HCT116 (cell line): ENCODE data around the gene GGT5. TPM values are rescaled to one million over a fixed set of nuclear protein-coding genes. Genes with fewer than 3 reads are reported as not detected.

Experiments used
- ATAC-seq: fragments of 200-7000 bp; cut with Tn5 transposase; 2 replicates; pipeline ENCODE4 v1.9.1; 2020; ENCODE audit warnings: mild to moderate bottlenecking, moderate library complexity
- BruUV-seq: library from RNA; stranded (reverse); fragments of 400-500 nt; replicated peaks from 2 replicates; lab custom pipeline; 2021; lab: Mats Ljungman, UMichigan
- CTCF ChIA-PET: fragments of 300-600 bp; sonication (Branson Sonifier 250); formaldehyde crosslinking; loops from one replicate; lab custom pipeline; 2021; ENCODE audit warnings: antibody characterized with exemption; lab: Charles Lee
- POLR2A ChIA-PET: fragments of 300-600, 350-600 bp; sonication (Branson Sonifier 250); formaldehyde crosslinking; loops from one replicate; lab custom pipeline; 2021; ENCODE audit warnings: antibody characterized with exemption; lab: Charles Lee
- RAD21 ChIA-PET, 2 experiments: fragments of 300-600 bp; sonication (Branson Sonifier 250); formaldehyde crosslinking; loops; one replicate each; lab custom pipeline; 2023; ENCODE audit warnings: low total read pairs in 2 of 2; ENCODE audit not compliant: uncharacterized antibody in 2 of 2, unreplicated experiment in 2 of 2, low non-redundant PET in 1 of 2; lab: Charles Lee
- DNase-seq: peaks from one replicate; pipeline ENCODE4 v3.0.0-alpha.2; 2010; ENCODE audit warnings: low read depth, low spot score
- H2AFZ ChIP-seq: fragments of 200-600 bp; shearing (Covaris generic), sonication (generic); 2 replicates; pipeline ENCODE4 v1.6.1; 2017; ENCODE audit warnings: low read depth, mixed run types, mixed read lengths, antibody characterized with exemption, low read length; ENCODE audit not compliant: poor library complexity, severe bottlenecking
- H3K27ac ChIP-seq: 2 replicates; pipeline ENCODE4 v1.5.1; 2012; ENCODE audit warnings: low read depth, low read length
- H3K27me3 ChIP-seq: fragments of 200-600 bp; sonication (generic); 2 replicates; pipeline ENCODE4 v1.6.1; 2016; ENCODE audit warnings: mixed run types, low read length, mixed read lengths; ENCODE audit not compliant: insufficient read depth
- H3K36me3 ChIP-seq, 2 experiments: fragments of 200-500 bp in 1 of 2; fragments of 200-600 bp in 1 of 2; sonication (Bioruptor generic) in 1 of 2; sonication (generic) in 1 of 2; 2 replicates each; pipeline versions ENCODE4 v1.5.1 to v1.6.1; 2014 to 2016; ENCODE audit warnings: low read length in 2 of 2, inconsistent platforms in 1 of 2, mixed read lengths in 1 of 2, mixed run types in 1 of 2; ENCODE audit not compliant: insufficient read depth in 2 of 2, control insufficient read depth in 1 of 2
- H3K4me1 ChIP-seq, 2 experiments: fragments of 200-600 bp in 1 of 2; sonication (generic) in 1 of 2; 2 replicates each; pipeline versions ENCODE4 v1.5.1 to v1.6.1; 2012 to 2017; ENCODE audit warnings: low read length in 2 of 2, inconsistent platforms in 1 of 2, mild to moderate bottlenecking in 1 of 2, mixed read lengths in 1 of 2, mixed run types in 1 of 2, moderate library complexity in 1 of 2; ENCODE audit not compliant: insufficient read depth in 2 of 2, control insufficient read depth in 1 of 2
- H3K4me2 ChIP-seq: fragments of 200-600 bp; sonication (generic); 2 replicates; pipeline ENCODE4 v1.6.1; 2017; ENCODE audit warnings: mixed run types, low read length, mixed read lengths
- H3K4me3 ChIP-seq, 2 experiments: fragments of 200-600 bp in 1 of 2; sonication (generic) in 1 of 2; replicated peaks in 1 of 2; 2 replicates each; pipeline ENCODE4 v1.5.1; 2011 to 2016; ENCODE audit warnings: low read length in 2 of 2, control low read depth in 1 of 2, low read depth in 1 of 2, mild to moderate bottlenecking in 1 of 2, mixed read lengths in 1 of 2, mixed run types in 1 of 2
- H3K79me2 ChIP-seq: fragments of 200-600 bp; sonication (generic); 2 replicates; pipeline ENCODE4 v1.6.1; 2017; ENCODE audit warnings: mild to moderate bottlenecking, mixed run types, low read length, moderate library complexity, mixed read lengths; ENCODE audit not compliant: insufficient read depth
- H3K9ac ChIP-seq: fragments of 200-600 bp; sonication (generic); 2 replicates; pipeline ENCODE4 v1.6.1; 2016; ENCODE audit warnings: low read length, mixed read lengths
- H3K9me2 ChIP-seq: fragments of 200-600 bp; sonication (generic), shearing (Covaris generic); 2 replicates; pipeline ENCODE4 v1.6.1; 2017; ENCODE audit warnings: mixed run types, mild to moderate bottlenecking, moderate library complexity; ENCODE audit not compliant: insufficient read depth
- H3K9me3 ChIP-seq, 2 experiments: fragments of 200-500 bp in 1 of 2; fragments of 200-600 bp in 1 of 2; sonication (Bioruptor generic) in 1 of 2; sonication (generic) in 1 of 2; 2 replicates each; pipeline ENCODE4 v1.6.1; 2014 to 2017; ENCODE audit warnings: low read length in 2 of 2, mixed read lengths in 2 of 2, inconsistent platforms in 1 of 2, low read depth in 1 of 2, mild to moderate bottlenecking in 1 of 2, mixed run types in 1 of 2, moderate library complexity in 1 of 2; ENCODE audit not compliant: control insufficient read depth in 1 of 2, insufficient read depth in 1 of 2
- H4K20me1 ChIP-seq: fragments of 200-600 bp; sonication (generic), shearing (Covaris generic); 2 replicates; pipeline ENCODE4 v1.6.1; 2017; ENCODE audit warnings: mixed run types, mild to moderate bottlenecking, moderate library complexity; ENCODE audit not compliant: insufficient read depth
- CBX3 ChIP-seq: IDR thresholded peaks from 2 replicates; pipeline ENCODE4 v1.6.1; 2012; ENCODE audit warnings: low read depth
- CEBPB ChIP-seq: IDR thresholded peaks from 2 replicates; pipeline ENCODE4 v1.6.1; 2012; ENCODE audit warnings: low read depth
- CTCF ChIP-seq, 3 experiments: fragments of 200-600 bp in 1 of 3; sonication (generic) in 1 of 3; IDR thresholded peaks in 2 of 3; conservative IDR thresholded peaks in 1 of 3; 2 replicates each; pipeline ENCODE4 v1.5.1; 2012 to 2017; ENCODE audit warnings: low read depth in 2 of 3, low read length in 2 of 3, antibody characterized with exemption in 1 of 3, borderline replicate concordance in 1 of 3, control low read depth in 1 of 3, mild to moderate bottlenecking in 1 of 3, mixed read lengths in 1 of 3, mixed run types in 1 of 3, moderate library complexity in 1 of 3; ENCODE audit not compliant: insufficient read depth in 1 of 3
- EGR1 ChIP-seq: IDR thresholded peaks from 2 replicates; pipeline ENCODE4 v1.6.1; 2012; ENCODE audit warnings: low read depth
- EZH2phosphoT487 ChIP-seq: fragments of 200-600 bp; IDR thresholded peaks from 2 replicates; pipeline ENCODE4 v1.6.1; 2018; ENCODE audit warnings: antibody characterized with exemption, borderline replicate concordance
- MAX ChIP-seq: IDR thresholded peaks from 2 replicates; pipeline ENCODE4 v1.6.1; 2012
- POLR2A ChIP-seq: IDR thresholded peaks from 2 replicates; pipeline ENCODE4 v1.7.0; 2011; ENCODE audit warnings: borderline replicate concordance; ENCODE audit not compliant: insufficient read depth, insufficient read length; ENCODE audit errors: extremely low read depth
- RAD21 ChIP-seq: IDR thresholded peaks from 2 replicates; pipeline ENCODE4 v1.6.1; 2012; ENCODE audit warnings: low read depth, mild to moderate bottlenecking
- REST ChIP-seq: IDR thresholded peaks from 2 replicates; pipeline ENCODE4 v1.6.1; 2012; ENCODE audit warnings: low read depth
- SP1 ChIP-seq: IDR thresholded peaks from 2 replicates; pipeline ENCODE4 v1.6.1; 2012; ENCODE audit warnings: low read depth
- ZFX ChIP-seq: fragments of 450-650 bp; IDR thresholded peaks from 2 replicates; pipeline ENCODE4 v1.6.1; 2017
- intact Hi-C: fragments of 100-400 bp; cut with micrococcal nuclease; formaldehyde crosslinking; loops from 2 replicates; pipeline ENCODE4 v1.10.0; 2022
- total RNA-seq: library from RNA; stranded (reverse); gene quantifications from one replicate; pipeline ENCODE4 v1.2.1, GENCODE V29; 2021; ENCODE audit not compliant: unreplicated experiment

The GGT5 gene
- total RNA-seq, 1 experiment from 2014 or later = 0.57 TPM

GRCh38 chr22:24178502-24179440 is 66.1 kb downstream of the GGT5 start:
- CTCF ChIA-PET = interaction anchor here (0.7 to 1.6 kb wide), 4 partner anchors 21 to 69 kb away, joined by 3 to 5 read pairs (median 3); no protein-coding TSS in a partner anchor
- no peak overlapping the region for H2AFZ ChIP-seq
- RAD21 ChIA-PET = no interaction called here
- TF ChIP-seq CTCF (IDR thresholded peaks at IDR 0.05 in 2 of 3, conservative IDR thresholded peaks at IDR 0.05 in 1 of 3; ENCODE audit: borderline replicate concordance in 1 of 3, insufficient read depth in 1 of 3, low read depth in 2 of 3, low read length in 2 of 3) = peak; percentile 17 to 59 (median 58); a peak in 4 of 6 replicates
- TF ChIP-seq RAD21 = peak; percentile 20; the same call in 1 of the 2 replicates
- TF ChIP-seq POLR2A = no peak
- TF ChIP-seq, all 23 proteins: peak for 2
- peak; percentile 37 for ATAC-seq
- Histone ChIP-seq H3K27me3 (no peaks in the 10 kb centered on the region), H3K79me2 (no peaks in the 10 kb centered on the region), H3K9ac (no peak overlapping the region), H3K4me2 (no peak overlapping the region), H3K27ac (no peak overlapping the region), H3K9me3 (no peaks in the 10 kb centered on the region), H3K4me3 (no peak overlapping the region), H3K36me3 (no peaks in the 10 kb centered on the region; a peak in 2 of 4 replicates), H3K9me2 (no peaks in the 10 kb centered on the region), H4K20me1 (no peaks in the 10 kb centered on the region), H3K4me1 (peaks cover 7 to 10% of the 10 kb centered on the region in 2 experiments; a peak in 3 of 4 replicates)
- POLR2A ChIA-PET = no interaction called here
- intact Hi-C loops = loop anchor here (5.0 kb wide), 1 partner anchor 196 kb away; the partner anchor contains the start of gene GSTT2
- DNase-seq = no peak
- BruUV-seq = no TSS peak

GRCh38 chr22:24178021-24178431 is 66.9 kb downstream of the GGT5 start:
- Histone ChIP-seq H3K4me2 (no peak overlapping the region), H2AFZ (no peak overlapping the region), H4K20me1 (no peaks in the 10 kb centered on the region), H3K9me2 (no peaks in the 10 kb centered on the region), H3K36me3 (peaks cover 0 to 4% of the 10 kb centered on the region in 2 experiments; a peak in 3 of 4 replicates), H3K79me2 (no peaks in the 10 kb centered on the region), H3K4me3 (no peak overlapping the region), H3K9me3 (no peaks in the 10 kb centered on the region), H3K9ac (no peak overlapping the region), H3K27me3 (no peaks in the 10 kb centered on the region), H3K4me1 (peaks cover 7 to 10% of the 10 kb centered on the region in 2 experiments; a peak in 3 of 4 replicates), H3K27ac (no peak overlapping the region)
- BruUV-seq = no TSS peak
- no peak for ATAC-seq
- DNase-seq = no peak
- ChIA-PET RAD21 (no interaction called here), CTCF (interaction anchor here (1.6 kb wide), 1 partner anchor 69 kb away, joined by 5 read pairs; no protein-coding TSS in a partner anchor), POLR2A (no interaction called here)
- TF ChIP-seq CEBPB (no peak), RAD21 (no peak), POLR2A (no peak), ZFX (no peak), SP1 (no peak), EGR1 (no peak), MAX (no peak), CBX3 (no peak), REST (no peak), EZH2phosphoT487 (no peak)
- intact Hi-C loops = loop anchor here (5.0 kb wide), 1 partner anchor 196 kb away; the partner anchor contains the start of gene GSTT2
